Aorta (tissue), 5 donors: ENCODE results near the gene CGAS. TPM values are rescaled to one million over a fixed set of nuclear protein-coding genes. Genes with fewer than 3 reads are reported as not detected.
A peak's percentile ranks its signal among the peaks of the same experiment; 100 is the strongest.

ENCODE experiments used
- ATAC-seq: fragments of 200-7000 bp; cut with Tn5 transposase; one replicate; pipeline ENCODE4 v1.9.1; 2022; ENCODE audit warnings: moderate library complexity; ENCODE audit not compliant: low FRiP score
- DNase-seq, 2 donors: peaks; one replicate each; pipeline ENCODE4 v3.0.0-alpha.2; 2020
- H3K27ac ChIP-seq, 2 donors: one replicate each; pipeline ENCODE4 v1.5.1; 2013; ENCODE audit warnings: low read length in 2 of 2, mild to moderate bottlenecking in 2 of 2, moderate library complexity in 2 of 2, control low read depth in 1 of 2, inconsistent platforms in 1 of 2, low read depth in 1 of 2
- H3K27me3 ChIP-seq, 2 donors: one replicate each; pipeline ENCODE4 v1.6.1; 2013; ENCODE audit warnings: control low read depth in 1 of 2, low read length in 1 of 2, mild to moderate bottlenecking in 1 of 2, moderate library complexity in 1 of 2; ENCODE audit not compliant: insufficient read depth in 2 of 2, control insufficient read depth in 1 of 2
- H3K36me3 ChIP-seq, 2 donors: one replicate each; pipeline ENCODE4 v1.6.1; 2013; ENCODE audit warnings: control low read depth in 1 of 2, low read length in 1 of 2, mild to moderate bottlenecking in 1 of 2; ENCODE audit not compliant: insufficient read depth in 2 of 2, control insufficient read depth in 1 of 2
- H3K4me1 ChIP-seq, 2 donors: one replicate each; pipeline ENCODE4 v1.6.1; 2013; ENCODE audit warnings: low read length in 2 of 2, control low read depth in 1 of 2, mild to moderate bottlenecking in 1 of 2, moderate library complexity in 1 of 2; ENCODE audit not compliant: insufficient read depth in 2 of 2, control insufficient read depth in 1 of 2
- H3K4me3 ChIP-seq, 2 donors: one replicate each; pipeline ENCODE4 v1.5.1; 2013; ENCODE audit warnings: low read length in 2 of 2, control low read depth in 1 of 2, mild to moderate bottlenecking in 1 of 2
- H3K9me3 ChIP-seq: one replicate; pipeline ENCODE4 v1.6.1; 2013; ENCODE audit warnings: mild to moderate bottlenecking, low read length; ENCODE audit not compliant: control insufficient read depth
- WGBS, 2 donors: extraction: QIAGEN DNeasy Blood & Tissue Kit; methylation state at CpG; one replicate each; pipeline ENCODE4 v1.1.7; 2013; 5-methylcytosine and 5-hydroxymethylcytosine counted together
- intact Hi-C, 2 donors: fragments of 100-400 bp; cut with DNase I; formaldehyde crosslinking; loops; one replicate each; pipeline versions ENCODE4 v1.14.2 to v1.15.0; 2022
- long read RNA-seq, 2 donors: library from polyadenylated mRNA; unstranded; transcript quantifications; one replicate each; pipeline ENCODE4 v2.0.0, GENCODE V29; 2020 to 2021
- polyA plus RNA-seq, 2 donors: library from polyadenylated mRNA; stranded (reverse); fragments of 200-250 nt; gene quantifications; one replicate each; pipeline ENCODE4 v1.2.3, GENCODE V29; 2013
- total RNA-seq, 2 donors: library from RNA; stranded (reverse); fragmentation: NEBNext Ultra II Directional; extraction: Animal tissue kit (Norgen Biotek cat#: 25700); gene quantifications; one replicate each; pipeline ENCODE4 v1.2.1, GENCODE V29; 2021
- donor health status: healthy with polysubstance abuse.
- donor health status: Bipolar disorder and iron deficiency.
- donor health status: DM: no; HTN: no; CAD: no.
- donor health status: DM: no; HTN: no; CAD: no.
- donor health status: DM: yes; HTN: yes; CAD: no.

CGAS gene
- total RNA-seq: 10 to 100 TPM in 1 of 2 donors, 1 to 10 TPM in 1; 8.7 to 10.8 TPM
- 1 to 10 TPM; 2.5 to 3.6 TPM for polyA plus RNA-seq
- long read RNA-seq, donor 1, transcript CGAS-201 (5 exons, 3,182 nt): major isoform, 13 of 20 reads
- long read RNA-seq, donor 1, partial matches to known transcripts: 3 of 20 reads
- long read RNA-seq, donor 1, other reads (novel, unspliced or antisense): 4 of 20 reads
- long read RNA-seq, donor 2, transcript CGAS-201 (5 exons, 3,182 nt): major isoform, 7 of 9 reads
- long read RNA-seq, donor 2, partial matches to known transcripts: 0 of 9 reads
- long read RNA-seq, donor 2, other reads (novel, unspliced or antisense): 2 of 9 reads

DNA sequence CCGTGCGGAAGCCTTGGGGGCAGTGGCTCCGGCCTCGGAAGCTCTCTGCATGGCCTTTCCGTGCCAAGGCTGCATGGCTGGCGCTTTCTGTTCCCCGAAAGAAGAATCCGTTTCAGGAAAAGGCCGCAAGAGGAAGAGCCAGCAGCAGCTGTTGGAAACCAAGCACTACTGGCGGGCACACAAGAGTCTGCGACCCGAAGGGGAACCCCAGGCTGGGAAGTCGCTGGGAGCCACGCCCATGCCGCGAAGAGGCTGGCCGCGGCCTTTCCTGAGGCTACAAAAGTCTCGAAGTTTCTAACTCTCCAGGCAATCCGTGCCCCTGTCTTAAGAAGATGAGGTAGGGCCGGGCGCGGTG is at the start of gene CGAS:
Gene CGAS (minus strand): TSS at position 191 of the 355 bp plus-strand sequence. CDS start 116 bp downstream, at position 75.
- DNase-seq (peak; percentile 92 to 94), ATAC-seq (peak; percentile 93)
- Histone ChIP-seq H3K27ac (peak within 1 kb of the TSS in 1 of 2 donors; percentile 41), H3K4me1 (no peaks in the 10 kb centered on the region), H3K9me3 (no peaks in the 10 kb centered on the region), H3K27me3 (no peaks in the 10 kb centered on the region), H3K36me3 (no peaks in the 10 kb centered on the region), H3K4me3 (peak within 1 kb of the TSS; percentile 57 to 61)
- intact Hi-C loops: no loop called here
- WGBS, 2 donors: 4 to 5% methylated on average over 23 of the region's 23 CpGs

DNA sequence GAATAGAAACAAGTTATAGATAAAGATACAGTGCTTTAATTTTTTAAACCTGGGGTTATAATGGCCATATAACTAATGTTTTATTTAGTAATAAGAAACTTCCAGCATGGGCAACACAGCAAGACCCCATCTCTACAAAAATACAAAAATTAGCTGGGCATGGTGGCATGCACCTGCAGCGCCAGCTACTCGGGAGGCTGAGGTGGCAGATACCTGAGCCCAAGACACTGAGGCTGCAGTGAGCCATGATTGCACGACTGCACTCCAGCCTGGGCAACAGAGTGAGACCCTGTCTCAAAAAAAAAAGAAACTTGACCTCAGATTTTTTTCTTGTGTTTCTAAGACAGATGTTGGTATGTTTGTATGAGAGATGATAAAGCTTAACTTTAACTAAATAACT is 45.8 kb upstream of the CGAS start:
- H3K27me3 ChIP-seq: no peaks in the 10 kb centered on the region
- no peak overlapping the region for H3K4me3 ChIP-seq
- intact Hi-C loops: no loop called here
- no peak overlapping the region for H3K27ac ChIP-seq
- H3K4me1 ChIP-seq: no peaks in the 10 kb centered on the region
- H3K9me3 ChIP-seq: no peaks in the 10 kb centered on the region
- 98% methylated on average over 3 of the region's 3 CpGs for WGBS, 2 donors
- ATAC-seq (no peak), DNase-seq (no peak)
- peaks cover 2 to 4% of the 10 kb centered on the region in 2 donors for H3K36me3 ChIP-seq

DNA sequence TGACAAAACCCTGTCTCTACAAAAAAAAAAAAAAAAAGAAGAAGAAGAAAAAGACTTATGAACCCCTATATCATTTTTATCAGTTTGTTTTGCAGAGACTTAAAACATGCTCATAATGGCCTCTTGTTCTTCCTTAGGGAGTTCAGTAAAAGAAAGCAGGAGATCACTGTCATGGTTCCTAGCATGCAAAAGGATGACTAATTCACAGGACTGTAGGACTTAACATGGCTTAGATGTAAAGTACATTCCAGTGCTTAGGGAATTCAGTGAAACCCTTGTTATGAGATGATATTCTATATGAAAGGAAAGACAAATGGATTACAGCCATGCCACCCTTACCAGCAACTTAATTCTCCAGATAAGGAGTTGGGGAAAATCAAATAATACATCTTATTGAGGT is 39.3 kb upstream of the CGAS start:
- H3K4me3 ChIP-seq: no peak overlapping the region
- no peaks in the 10 kb centered on the region for H3K9me3 ChIP-seq
- intact Hi-C loops: no loop called here
- no peak overlapping the region for H3K27ac ChIP-seq
- ATAC-seq (no peak), DNase-seq (no peak)
- H3K4me1 ChIP-seq: no peaks in the 10 kb centered on the region
- no peaks in the 10 kb centered on the region for H3K27me3 ChIP-seq
- peaks cover 0 to 4% of the 10 kb centered on the region in 2 donors for H3K36me3 ChIP-seq

DNA sequence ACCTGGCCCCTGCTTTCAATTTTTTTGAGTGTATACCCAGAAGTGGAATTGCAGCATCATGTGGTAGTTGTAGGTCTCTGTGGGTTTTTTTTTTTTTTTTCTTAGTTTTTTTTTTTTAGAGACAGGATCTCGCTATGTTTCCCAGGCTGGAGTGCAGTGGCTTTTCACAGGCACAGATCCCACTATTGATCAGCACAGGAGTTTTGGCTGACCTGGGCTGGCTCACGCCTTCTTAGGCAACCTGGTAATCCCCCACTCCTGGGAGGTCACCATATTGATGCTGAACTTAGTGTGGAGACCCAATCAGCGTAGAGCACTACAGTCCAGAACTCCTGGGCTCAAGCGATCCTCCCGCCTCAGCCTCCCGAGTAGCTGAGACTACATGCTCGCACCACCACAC is 35.4 kb upstream of the CGAS start:
- Histone ChIP-seq H3K4me1 (no peaks in the 10 kb centered on the region), H3K27me3 (no peaks in the 10 kb centered on the region), H3K4me3 (no peak overlapping the region), H3K27ac (no peak overlapping the region), H3K9me3 (no peaks in the 10 kb centered on the region), H3K36me3 (peaks cover 2 to 4% of the 10 kb centered on the region in 2 donors)
- DNase-seq: no peak
- no peak for ATAC-seq
- intact Hi-C loops: no loop called here
- 90 to 98% methylated on average over 7 of the region's 7 CpGs for WGBS, 2 donors

DNA sequence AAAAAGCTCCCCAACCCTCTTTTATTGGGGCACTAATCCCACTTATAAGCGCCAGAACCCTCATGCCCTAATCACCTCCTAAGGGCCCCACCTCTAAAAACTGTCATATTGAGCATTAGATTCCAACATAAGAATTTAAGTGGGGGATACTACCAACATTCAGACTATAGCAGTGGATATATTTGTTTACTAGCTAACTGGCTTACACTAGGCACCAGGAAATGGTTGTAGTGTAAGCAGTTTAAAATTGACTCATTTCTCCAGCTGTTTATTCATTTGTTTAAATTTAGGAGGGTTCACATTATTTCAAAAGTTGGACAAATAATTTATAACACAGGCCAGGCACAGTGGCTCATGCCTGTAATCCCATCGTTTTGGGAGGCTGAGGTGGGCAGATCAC is 32.3 kb upstream of the CGAS start:
- WGBS, 2 donors: 88 to 97% methylated on average over 2 of the region's 2 CpGs
- H3K9me3 ChIP-seq: no peaks in the 10 kb centered on the region
- ATAC-seq (no peak), DNase-seq (no peak)
- no peak overlapping the region for H3K4me3 ChIP-seq
- intact Hi-C loops: no loop called here
- no peak overlapping the region for H3K27ac ChIP-seq
- peaks cover 4 to 9% of the 10 kb centered on the region in 2 donors for H3K36me3 ChIP-seq
- no peaks in the 10 kb centered on the region for H3K4me1 ChIP-seq
- no peaks in the 10 kb centered on the region for H3K27me3 ChIP-seq

DNA sequence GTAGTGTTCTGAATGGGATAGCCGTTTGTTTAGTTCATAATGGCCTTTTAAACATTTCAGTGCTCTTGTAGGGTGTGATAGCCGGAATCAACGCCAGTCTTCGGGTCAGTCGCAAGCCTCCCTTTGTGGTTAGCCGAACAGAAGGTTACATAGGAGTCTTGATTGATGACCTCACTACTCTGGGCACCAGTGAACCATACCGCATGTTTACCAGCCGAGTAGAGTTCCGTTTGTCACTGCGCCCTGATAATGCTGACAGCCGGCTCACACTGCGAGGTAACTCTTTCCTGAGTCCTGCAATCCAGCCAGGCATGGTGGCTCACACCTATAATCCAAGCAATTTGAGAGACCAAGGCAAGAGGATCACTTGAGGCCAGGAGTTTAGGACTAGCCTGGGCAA is 29.9 kb upstream of the CGAS start:
- no peak overlapping the region for H3K4me3 ChIP-seq
- H3K9me3 ChIP-seq: no peaks in the 10 kb centered on the region
- intact Hi-C loops: no loop called here
- H3K36me3 ChIP-seq: peaks cover 4 to 9% of the 10 kb centered on the region in 2 donors
- DNase-seq (no peak), ATAC-seq (no peak)
- no peak overlapping the region for H3K27ac ChIP-seq
- WGBS, 2 donors: 79 to 85% methylated on average over 12 of the region's 12 CpGs
- H3K4me1 ChIP-seq: no peaks in the 10 kb centered on the region
- no peaks in the 10 kb centered on the region for H3K27me3 ChIP-seq

DNA sequence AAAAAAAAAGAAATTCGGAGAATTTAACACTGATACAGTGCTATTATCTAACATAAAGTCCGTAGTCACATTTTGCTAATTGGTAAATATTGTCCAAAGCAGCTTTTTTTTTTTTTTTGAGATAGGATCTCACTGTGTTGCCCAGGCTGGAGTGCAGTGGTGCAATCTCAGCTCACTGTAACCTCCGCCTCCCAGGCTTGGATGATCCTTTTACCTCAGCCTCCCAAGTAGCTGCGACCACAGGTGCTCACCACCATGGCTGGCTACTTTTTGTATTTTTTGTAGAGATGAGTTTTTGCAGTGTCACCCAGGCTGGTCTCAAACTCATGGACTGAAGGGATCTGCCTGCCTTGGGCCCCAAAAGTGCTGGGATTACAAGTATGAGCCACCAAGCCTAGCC is 25.3 kb upstream of the CGAS start:
- no peaks in the 10 kb centered on the region for H3K4me1 ChIP-seq
- no peak for ATAC-seq
- H3K27me3 ChIP-seq: no peaks in the 10 kb centered on the region
- no peaks in the 10 kb centered on the region for H3K9me3 ChIP-seq
- no peak overlapping the region for H3K4me3 ChIP-seq
- peaks cover 0 to 12% of the 10 kb centered on the region in 2 donors for H3K36me3 ChIP-seq
- no peak overlapping the region for H3K27ac ChIP-seq
- no peak for DNase-seq
- whole genome bisulfite sequencing, 2 donors: 96% methylated on average over 4 of the region's 4 CpGs
- intact Hi-C loops: no loop called here

DNA sequence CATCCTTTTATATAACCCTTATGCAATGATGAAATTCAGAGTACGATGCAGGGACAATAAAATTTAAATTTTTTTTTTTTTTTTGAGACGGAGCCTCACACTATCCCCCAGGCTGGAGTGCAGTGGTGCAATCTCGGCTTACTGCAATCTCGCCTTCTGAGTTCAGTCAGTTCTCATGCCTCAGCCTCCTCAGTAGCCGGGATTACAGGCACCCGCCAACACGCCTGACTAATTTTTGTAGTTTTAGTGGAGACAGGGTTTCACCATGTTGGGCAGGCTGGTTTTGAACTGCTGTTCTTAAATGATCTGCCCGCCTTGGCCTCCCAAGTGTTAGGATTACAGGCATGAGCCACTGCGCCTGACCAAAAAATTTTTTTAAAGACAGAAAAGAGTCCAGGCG is 24.6 kb upstream of the CGAS start:
- 96 to 97% methylated on average over 10 of the region's 10 CpGs for WGBS, 2 donors
- Histone ChIP-seq H3K4me3 (no peak overlapping the region), H3K9me3 (no peaks in the 10 kb centered on the region), H3K27ac (no peak overlapping the region), H3K4me1 (no peaks in the 10 kb centered on the region), H3K36me3 (peaks cover 0 to 7% of the 10 kb centered on the region in 2 donors), H3K27me3 (no peaks in the 10 kb centered on the region)
- intact Hi-C loops: no loop called here
- ATAC-seq (no peak), DNase-seq (no peak)

DNA sequence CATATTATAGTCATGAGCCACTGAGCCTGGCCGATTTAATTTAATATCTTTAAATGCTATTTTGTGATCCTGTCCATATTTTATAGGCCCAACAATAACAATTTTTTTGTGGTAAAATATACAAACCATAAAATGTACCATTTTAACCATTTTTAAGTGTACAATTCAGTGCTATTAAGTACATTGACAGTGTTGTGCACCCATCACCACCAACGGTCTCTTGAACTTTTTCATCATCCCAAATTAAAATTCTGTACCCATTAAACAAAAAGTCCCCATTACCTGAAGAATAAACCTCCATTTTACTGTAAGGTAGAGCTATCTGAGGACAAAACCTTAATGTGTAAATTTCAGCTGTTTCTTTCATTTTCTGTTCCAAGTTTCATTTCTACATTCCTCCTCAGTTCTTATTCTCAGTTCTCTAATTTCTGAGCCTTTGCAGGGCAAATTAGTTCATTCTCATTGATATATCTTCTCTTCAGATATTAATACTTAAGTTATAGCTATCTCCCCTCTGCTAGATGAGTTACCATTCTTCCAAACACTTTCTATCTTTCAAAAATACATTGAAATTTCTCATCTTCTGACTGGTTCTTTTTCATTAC is 19.7 kb upstream of the CGAS start:
- Histone ChIP-seq H3K27ac (no peak overlapping the region), H3K9me3 (no peaks in the 10 kb centered on the region), H3K4me1 (no peaks in the 10 kb centered on the region), H3K27me3 (no peaks in the 10 kb centered on the region), H3K36me3 (peaks cover 2 to 6% of the 10 kb centered on the region in 2 donors), H3K4me3 (no peak overlapping the region)
- no peak for ATAC-seq
- 66 to 71% methylated on average over 2 of the region's 2 CpGs for WGBS, 2 donors
- no peak for DNase-seq
- intact Hi-C loops: no loop called here
